ENCODE measurements around the gene CZIB.
"Not testable (repeated sequence)": the region's sequence is repeated elsewhere in the genome, so short reads cannot be mapped to it uniquely, and the experiment has no call there.

The CZIB gene

DNA sequence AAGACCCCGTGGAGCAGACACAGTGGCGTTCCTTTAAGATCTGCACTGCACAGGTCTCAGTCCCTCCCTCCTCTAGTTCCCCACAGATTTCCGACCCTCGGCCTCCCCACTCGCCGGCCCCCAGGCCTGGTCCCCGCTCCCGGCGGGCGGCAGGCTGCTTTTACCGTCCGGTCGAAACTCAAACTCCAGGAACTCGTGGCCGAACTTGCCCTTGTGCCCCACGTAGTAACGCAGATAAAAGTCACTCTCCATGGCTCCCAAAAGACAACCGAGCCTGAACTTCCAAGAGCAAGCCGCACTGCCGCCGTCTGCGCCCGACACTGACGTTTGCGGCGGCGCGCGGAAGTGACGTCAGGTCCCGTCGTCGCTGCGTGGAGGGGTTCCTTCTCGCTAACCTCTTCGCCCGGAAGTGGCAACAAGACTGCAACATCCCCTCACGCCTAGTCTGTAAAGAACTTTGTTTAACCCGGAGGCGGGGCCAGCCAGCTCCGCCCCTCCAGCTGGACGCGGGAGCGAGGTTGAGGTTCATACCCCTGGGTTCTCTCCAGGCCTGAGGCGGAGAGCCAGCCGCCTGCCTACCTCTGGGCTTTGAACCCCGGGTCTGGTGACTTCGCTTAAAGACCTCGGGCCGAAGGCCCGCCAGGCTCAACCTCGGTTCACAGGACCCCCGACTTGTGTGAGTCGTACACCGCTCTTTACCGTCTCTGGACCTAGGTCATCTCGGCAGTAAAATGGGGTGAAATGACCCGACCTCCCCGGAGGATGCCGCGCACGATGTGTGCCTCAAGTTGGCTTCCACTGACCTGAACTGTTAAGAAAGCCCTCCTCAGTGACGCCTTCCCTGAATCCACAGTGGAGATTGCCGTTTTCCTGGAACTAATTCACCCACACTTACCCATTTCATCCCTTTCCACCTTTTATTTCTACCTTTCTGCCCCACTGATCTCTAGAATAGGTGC lies 18.0 kb upstream of the CZIB start, which contains the start of gene MAGOH:
Gene MAGOH (minus strand): TSS at position 322 of the 959 bp plus-strand sequence. CDS start 70 bp downstream, at position 252.
- peak; percentile 93 for DNase-seq (ENCODE audit: low spot score)

DNA sequence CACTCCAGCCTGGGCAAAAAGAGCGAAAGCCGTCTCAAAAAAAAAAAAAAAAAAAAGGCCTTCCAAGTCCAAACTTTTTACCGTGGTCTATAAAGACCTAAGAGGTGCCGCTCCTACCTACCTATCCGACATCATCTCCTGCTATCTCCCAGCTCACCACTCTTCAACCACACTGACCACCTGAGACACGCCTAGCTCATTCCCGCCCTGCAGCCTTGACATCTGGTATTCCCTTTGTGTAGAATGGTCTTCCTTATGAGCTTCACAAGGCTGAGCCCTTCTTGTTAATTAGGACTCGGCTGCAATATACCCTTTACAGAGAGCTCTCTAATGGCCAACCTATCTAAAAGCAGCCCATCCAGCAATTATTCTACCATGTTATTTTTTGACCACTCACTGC lies 17.2 kb upstream of the CZIB start:
- DNase-seq (ENCODE audit: low spot score) = no peak

DNA sequence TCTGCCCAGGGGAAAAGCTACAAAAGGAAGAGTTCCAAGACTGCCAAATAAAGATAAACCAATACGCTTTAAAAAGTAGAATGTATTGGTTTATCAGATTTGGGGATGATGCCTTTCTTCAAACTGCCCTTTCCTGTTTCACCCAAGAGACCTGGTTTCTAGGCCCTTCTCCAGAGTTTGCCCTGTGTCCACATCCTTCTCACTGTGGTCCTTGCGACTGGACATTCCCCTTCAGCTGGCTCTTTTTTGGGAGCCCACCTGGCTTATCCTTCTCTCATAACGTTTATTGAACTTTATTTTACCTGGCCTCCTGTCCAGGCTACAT lies 490 bp upstream of the CZIB start:
- no peak for DNase-seq (ENCODE audit: low spot score)

DNA sequence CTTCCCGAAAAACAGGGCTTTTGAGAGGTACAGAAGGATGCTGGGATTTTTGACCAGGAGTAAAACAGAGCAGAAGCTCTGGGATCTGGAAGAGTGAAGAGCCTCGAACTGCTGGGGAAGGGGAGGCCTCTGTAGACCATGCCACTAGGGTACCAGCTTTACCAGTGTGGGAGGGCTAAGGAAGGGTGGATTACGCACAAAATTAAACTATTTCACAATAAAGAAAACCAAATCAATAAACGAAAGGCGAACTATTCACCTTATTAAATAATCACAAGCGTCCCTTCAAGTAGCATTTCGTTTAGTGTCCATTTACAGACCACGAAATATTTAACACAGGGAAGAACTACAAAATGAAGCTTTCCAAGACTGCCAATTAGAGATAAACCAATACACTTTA lies 723 bp downstream of the CZIB start:
- DNase-seq (ENCODE audit: low spot score) = no peak

DNA sequence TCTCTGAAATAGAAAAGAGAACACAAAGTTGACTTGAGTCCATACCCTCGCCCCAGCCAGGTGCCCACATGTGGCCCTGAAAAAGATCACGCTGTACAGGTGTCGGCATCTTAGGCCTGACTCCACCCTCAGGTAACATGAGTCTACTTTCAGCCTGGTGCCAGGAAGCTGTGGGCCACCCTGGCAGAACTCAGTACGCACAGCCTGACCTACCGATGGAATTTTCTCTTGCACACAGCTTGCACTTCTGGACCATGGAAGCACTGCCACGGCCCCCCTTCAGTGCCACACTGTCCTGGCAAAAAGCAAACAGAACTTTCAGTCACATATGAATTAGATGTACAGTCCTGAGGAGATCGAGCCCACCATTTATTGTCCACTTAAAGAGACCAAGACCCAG lies 2.2 kb downstream of the CZIB start:
- DNase-seq (ENCODE audit: low spot score) = no peak

DNA sequence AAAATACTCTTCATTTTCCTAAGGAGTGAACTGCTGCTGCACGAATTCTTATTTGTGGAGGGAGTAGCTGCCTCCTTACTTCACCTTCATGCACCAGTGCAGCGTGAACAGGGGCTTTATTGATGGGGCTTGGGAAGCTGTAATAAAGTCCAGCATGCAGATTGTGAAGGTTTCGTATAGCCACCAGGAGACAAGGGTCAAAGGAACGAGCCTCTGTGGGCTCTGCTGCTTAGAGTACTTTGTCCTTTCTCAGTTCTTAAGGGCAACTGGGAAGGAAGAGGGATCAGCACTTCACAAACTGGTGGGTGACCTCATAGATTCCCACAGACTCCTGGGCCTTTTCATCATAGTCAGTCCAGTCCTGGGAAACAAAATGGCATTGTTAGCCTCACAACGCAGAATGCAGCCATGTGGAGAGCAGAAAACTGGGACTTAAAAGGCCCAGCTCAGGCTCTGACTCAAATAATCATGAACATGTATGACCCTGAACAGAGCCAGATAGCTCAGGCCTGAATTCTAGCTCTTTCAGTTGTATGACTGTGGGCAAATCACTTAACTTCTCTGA lies 6.0 kb downstream of the CZIB start:
- DNase-seq (ENCODE audit: low spot score) = no peak

DNA sequence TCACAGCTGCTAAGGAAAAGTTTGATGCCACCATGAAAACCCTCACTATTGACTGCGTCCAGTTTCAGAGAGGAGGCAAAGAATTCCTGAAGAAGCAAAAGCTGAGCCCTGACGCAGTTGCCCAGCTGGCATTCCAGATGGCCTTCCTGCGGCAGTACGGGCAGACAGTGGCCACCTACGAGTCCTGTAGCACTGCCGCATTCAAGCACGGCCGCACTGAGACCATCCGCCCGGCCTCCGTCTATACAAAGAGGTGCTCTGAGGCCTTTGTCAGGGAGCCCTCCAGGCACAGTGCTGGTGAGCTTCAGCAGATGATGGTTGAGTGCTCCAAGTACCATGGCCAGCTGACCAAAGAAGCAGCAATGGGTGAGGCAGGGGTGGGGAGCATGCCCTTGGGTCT lies 9.5 kb downstream of the CZIB start:
- DNase-seq (ENCODE audit: low spot score) = no peak

DNA sequence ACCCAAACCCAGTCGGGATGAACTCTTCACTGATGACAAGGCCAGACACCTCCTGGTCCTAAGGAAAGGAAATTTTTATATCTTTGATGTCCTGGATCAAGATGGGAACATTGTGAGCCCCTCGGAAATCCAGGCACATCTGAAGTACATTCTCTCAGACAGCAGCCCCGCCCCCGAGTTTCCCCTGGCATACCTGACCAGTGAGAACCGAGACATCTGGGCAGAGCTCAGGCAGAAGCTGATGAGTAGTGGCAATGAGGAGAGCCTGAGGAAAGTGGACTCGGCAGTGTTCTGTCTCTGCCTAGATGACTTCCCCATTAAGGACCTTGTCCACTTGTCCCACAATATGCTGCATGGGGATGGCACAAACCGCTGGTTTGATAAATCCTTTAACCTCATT lies 10.1 kb downstream of the CZIB start:
- no peak for DNase-seq (ENCODE audit: low spot score)

DNA sequence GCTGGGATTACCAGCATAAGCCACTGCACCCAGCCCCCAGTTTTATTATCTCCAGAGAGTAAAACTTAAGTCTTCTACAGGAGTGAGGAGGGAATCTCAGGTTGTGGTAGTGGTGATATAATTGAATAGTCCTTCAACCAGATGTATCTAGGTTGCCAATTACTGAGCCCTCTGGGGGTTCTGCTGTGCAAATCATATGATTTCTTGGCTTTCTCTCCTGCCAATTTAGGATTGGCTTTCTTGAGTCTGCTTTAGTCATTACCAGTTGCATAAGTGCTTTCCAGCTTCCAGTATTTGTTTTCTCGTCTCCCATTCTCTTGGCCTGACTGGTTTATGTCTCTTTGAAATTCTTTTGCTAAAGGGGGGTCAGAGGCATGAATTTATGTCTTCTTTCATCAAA lies 12.7 kb downstream of the CZIB start:
- no peak for DNase-seq (ENCODE audit: low spot score)

DNA sequence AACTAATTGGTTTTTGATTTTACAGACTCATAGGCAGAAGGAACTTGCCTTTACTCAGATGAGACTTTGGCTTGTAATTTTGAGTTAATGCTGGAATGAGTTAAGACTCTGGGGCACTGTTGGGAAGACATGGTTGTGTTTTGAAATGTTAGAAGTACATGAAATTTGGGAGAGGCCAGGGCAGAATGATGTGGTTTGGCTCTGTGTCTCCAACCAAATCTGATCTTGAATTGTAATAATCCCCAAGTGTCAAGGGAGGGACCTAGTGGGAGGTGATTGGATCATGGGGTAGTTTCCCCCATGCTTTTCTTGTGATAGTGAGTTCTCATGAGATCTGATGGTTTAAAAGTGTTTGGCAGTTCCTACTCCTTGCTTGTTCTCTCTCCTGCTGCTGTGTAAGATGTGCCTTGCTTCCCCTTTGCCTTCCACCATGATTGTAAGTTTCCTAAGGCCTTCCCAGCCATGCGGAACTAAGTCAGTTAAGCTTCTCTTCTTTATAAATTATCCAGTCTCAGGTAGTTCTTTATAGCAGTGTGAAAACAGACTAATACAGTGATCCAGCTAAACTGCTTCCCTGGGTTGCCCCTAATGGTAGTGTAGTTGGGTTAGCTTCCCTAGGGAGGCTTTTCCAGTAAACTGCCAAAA lies 13.6 kb downstream of the CZIB start:
- no peak for DNase-seq (ENCODE audit: low spot score)

DNA sequence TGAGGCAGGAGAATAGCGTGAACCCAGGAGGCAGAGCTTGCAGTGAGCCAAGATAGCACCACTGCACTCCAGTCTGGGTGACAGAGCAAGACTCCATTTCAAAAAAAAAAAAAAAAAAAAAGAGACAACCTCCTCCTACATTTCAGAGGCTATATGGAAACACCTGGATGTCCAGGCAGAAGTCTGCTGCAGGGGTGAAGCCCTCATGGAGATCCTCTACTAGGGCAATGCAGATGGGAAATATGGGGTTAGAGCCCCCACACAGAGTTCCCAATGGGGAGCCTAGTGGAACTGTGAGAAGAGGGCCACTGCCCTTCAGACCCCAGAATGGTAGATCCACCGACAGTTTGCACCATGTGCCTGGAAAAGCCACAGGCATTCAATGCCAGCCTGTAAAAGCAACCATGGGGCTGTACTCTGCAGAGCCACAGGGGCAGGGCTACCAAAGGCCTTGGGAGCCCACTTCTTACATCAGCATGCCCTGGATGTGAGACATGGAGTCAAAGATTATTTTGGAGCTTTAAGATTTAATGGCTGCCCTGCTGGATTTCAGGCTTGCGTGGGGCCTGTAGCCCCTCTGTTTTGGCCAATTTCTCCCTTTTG lies 14.2 kb downstream of the CZIB start:
- not testable (repeated sequence) for DNase-seq (ENCODE audit: low spot score)

DNA sequence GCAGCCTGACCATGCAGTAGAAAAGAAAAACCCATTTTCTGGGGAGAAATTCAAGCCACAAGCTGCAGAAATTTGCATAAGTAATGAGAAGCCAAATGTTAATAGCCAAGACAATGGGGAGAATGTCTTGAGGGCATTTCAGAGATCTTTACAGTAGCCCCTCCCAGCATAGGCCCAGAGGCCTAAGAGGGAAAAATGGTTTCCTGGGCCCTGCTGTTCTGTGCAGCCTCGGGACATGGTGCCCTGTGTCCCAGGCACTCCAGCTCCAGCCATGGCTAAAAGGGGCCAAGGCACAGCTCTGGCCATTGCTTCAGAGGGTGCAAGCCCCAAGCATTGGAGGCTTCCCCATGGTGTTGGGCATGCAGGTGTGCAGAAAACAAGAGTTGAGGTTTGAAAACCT lies 14.9 kb downstream of the CZIB start:
- not testable (repeated sequence) for DNase-seq (ENCODE audit: low spot score)

DNA sequence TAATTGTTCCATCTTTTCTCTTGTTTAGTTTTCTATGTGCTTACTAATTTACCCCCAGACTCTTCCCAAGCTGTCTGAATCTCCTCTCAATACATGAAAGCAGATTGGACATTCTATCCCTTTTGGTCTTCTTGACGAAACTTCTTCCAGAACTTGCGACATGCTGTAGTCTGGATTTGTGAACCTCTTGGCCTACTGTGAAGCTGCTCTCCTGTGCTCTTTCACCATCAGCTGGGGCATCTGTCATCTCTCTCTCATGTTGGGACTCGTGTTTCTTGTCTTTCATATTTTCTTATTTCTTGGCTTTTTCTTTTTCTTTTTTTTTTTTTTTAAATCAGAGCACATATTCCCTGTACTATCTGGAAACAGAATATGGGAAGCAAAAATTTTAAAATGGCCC lies 17.0 kb downstream of the CZIB start:
- no peak for DNase-seq (ENCODE audit: low spot score)

DNA sequence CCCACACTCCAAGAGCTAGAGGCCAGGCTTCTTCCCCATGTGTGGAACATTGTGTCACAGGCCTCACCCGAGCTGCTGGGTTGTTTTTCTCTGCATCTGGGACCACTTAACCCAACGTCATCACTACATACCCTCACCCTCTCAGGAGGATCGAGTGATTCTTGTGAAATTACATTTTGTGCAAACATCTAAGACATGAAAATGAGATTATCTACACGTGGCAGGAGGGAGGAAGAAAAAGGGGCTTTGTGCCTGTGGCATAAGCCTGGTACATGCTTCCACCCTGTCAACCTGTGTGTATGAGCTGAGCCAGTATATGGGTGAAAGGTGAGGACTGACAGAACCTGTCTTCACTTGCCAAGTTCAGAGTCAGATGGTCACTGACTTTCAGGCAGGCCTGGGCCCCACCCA lies 22.2 kb downstream of the CZIB start:
- no peak for DNase-seq (ENCODE audit: low spot score)

DNA sequence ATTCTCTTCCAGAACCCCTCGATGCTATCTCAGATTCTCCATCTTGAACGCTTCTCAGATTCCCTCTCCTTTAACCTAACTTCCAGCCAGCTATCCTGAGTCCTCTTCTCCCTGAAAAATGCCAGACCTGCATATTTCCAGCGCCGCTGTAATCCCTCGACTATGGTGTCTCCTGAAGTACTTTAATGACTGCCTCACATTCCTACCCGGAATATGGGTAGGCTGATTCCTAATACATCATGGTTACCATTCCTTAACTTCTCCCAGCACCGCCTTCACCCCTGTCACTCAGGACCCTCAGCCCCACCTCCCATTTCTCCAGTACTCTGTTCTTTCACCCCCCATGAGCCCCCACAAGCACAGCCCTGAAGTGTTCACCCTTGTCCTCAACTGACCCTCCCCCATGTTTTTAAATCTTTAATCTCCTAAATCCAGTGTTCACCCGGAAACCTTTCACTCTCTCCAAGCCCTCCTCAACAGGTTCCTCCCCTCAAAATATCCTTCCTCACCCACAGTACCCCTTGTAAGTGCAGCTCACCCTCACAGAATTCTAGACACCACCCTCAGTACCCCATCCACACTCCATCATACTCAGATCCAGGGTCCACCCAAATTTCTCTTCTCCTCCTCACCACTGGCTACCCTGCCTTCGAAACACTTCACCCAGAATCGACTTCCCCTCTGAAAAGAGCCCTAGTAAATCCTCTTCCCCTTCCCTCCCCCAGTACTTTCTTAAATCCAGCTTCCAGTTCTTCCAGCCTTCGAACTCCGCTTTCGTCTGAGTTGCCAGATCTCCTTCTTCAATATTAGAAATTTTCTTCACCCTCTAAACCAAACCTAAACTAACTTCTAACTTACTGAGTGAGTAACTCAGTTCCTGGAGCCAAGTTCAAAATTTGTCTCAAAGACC lies 22.9 kb downstream of the CZIB start:
- DNase-seq (ENCODE audit: low spot score) = no peak

DNA sequence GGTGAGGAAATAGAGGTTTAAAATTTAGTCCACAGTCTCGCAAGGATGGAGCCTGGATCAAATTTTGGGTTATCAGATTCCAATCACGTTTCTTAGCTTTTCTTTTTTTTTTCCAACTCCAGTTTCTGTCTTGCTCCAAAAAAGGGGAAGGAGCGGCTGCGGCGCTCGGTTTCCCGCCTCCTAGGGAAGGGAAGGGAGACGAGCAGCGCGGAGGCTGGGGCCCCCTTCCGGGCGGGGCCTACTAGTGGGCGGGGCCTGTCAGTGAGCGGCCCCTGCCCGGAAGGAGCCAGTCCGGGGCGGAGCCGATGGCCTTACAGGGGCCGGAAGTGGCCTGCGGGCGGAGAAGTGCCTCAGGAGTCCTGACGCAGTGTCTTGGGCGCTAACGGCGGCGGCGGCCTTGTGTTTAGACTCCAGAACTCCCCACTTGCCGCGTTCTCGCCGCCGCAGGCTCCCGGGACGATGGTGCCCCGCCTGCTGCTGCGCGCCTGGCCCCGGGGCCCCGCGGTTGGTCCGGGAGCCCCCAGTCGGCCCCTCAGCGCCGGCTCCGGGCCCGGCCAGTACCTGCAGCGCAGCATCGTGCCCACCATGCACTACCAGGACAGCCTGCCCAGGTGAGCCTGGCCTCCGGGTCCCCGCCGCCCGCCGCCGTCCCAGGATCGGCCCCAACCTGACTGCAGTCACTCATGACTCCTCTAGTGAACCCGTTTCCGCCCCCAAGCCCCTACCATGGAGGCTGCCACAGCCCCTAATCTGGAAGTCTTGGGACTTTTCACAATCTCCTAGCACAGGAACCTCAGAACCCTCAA lies 23.7 kb downstream of the CZIB start, which contains the start of gene CPT2:
Gene CPT2 (plus strand): TSS at position 340 of the 806 bp plus-strand sequence. CDS start 120 bp downstream, at position 460.
- peak; percentile 86 for DNase-seq (ENCODE audit: low spot score)

DNA sequence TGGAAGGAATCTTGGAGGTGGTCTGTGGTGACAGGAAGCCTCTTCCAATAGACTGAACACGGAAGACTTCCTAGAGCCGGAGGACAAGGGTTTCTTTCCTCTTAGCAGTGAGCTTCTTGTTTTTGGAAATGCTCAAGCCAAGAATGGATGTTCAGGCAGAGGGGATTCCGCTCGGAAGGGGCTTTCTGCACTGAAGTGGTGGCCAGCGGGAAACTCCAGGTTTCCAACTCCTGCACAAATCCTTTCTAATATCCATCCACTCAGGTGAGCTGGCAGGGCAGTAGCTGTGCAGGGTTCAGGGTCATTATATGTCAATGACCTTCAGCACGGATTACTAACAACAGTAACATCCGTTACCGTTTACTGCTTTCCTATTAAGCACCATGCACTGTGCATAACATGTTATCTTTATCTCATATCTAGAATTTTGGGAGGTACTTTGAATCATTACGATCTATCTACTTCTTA lies 24.4 kb downstream of the CZIB start:
- DNase-seq (ENCODE audit: low spot score) = no peak

DNA sequence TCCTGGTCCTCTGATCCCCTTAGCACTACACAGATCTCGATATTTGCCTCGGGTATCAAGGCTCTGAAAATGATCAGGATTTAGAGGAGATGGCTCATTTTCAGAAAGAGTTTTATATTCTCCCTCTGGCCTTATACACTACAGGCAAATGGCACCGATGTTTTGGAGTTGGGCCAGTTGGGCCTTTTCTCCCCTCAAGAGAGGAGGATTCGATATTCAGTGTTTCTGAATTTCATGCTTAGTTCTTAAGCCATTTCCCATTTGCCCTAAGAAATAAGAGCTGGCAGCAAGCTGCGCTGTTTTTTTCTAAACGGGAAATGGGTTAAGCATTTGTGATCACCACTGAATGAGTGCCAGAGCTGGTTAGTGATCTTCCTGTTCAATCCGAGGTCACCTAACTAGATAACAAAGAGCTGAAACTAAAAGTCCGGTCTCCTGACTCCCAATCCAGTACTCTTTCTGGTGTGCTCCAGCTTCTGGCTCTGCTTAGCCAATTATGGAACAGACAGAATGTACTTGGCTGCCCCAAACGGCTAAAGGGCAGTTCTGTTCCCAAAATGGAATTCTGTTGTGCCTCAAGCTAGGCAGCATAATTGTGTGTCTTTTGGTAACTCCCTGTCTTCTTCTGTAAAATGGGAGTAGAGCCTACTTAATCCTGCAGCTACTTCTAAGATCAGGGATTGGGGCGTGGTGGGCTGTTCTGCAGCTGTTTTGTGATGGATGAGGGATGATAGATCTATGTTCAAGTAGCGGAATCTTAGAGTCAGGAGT lies 25.0 kb downstream of the CZIB start:
- DNase-seq (ENCODE audit: low spot score) = no peak

DNA sequence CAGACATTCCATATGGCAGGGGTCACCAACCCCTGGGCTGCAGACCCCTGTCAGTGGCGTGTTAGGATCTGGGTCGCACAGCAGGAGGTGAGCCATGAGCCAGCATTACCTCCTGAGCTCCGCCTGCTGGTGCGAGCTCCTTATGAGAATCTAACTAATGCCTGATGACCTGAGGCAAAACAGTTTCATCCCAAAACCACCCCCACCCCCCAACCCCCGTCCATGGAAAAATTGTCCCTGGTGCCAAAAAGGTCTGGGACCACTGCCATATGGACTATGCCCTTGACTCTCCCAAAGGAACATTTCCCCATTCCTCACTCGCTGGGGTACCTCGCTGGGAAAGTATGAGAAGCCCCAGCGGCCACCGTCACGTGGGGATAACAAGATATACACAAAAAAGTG lies 30.2 kb downstream of the CZIB start:
- no peak for DNase-seq (ENCODE audit: low spot score)

DNA sequence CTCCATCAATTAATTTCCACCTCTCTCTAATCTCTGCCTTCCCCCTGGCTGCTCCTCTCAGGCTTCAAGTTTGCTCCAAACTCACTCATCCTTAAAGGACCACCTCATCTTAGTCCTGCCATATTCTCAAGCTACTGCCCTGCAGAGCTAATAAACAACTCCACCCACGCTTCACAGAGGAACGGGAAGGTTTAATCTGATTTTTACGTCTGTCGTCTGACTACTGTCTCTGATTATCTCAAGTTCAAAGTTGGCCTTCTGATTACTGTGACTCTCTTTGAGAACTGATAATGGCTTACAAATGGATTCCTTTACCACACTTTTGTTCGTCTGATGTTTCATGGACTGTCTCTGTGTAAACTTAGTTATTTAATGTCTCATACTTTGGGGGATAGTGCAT lies 31.4 kb downstream of the CZIB start:
- no peak for DNase-seq (ENCODE audit: low spot score)
